Activated CD8-positive, alpha-beta memory T cell treated with anti-CD3 and anti-CD28 coated beads for 4 hours (primary cell): ENCODE results near the gene CCNJL.
"Not testable (repeated sequence)": the region's sequence is repeated elsewhere in the genome, so short reads cannot be mapped to it uniquely, and the experiment has no call there.

Source experiments
- DNase-seq, 2 donors: peaks; one replicate each; pipeline ENCODE4 v3.0.0-alpha.2; 2020; ENCODE audit warnings: low read depth in 2 of 2

The CCNJL gene

GRCh38 chr5:160262151-160263074 lies 50.0 kb downstream of the CCNJL start:
- DNase-seq, result no peak

- no peak for DNase-seq
Measured at GRCh38 chr5:160260881-160261815, 51.2 kb downstream of the CCNJL start.

GRCh38 chr5:160260006-160260775 lies 52.2 kb downstream of the CCNJL start:
- no peak for DNase-seq

- no peak for DNase-seq
Measured at GRCh38 chr5:160259341-160259740, 53.0 kb downstream of the CCNJL start.

GRCh38 chr5:160254706-160255105 lies 57.7 kb downstream of the CCNJL start:
- DNase-seq, result no peak

GRCh38 chr5:160253441-160253840 lies 58.9 kb downstream of the CCNJL start:
- no peak for DNase-seq

GRCh38 chr5:160252916-160253315 lies 59.4 kb downstream of the CCNJL start:
- DNase-seq, result no peak

- no peak for DNase-seq
Measured at GRCh38 chr5:160251406-160252155, 60.8 kb downstream of the CCNJL start.

- DNase-seq, result no peak
Measured at GRCh38 chr5:160250826-160251225, 61.5 kb downstream of the CCNJL start.

GRCh38 chr5:160250226-160250625 lies 62.1 kb downstream of the CCNJL start:
- DNase-seq, result no peak

- not testable (repeated sequence) for DNase-seq
Measured at GRCh38 chr5:160249570-160249969, 62.8 kb downstream of the CCNJL start.

- no peak for DNase-seq
Measured at GRCh38 chr5:160245506-160246086, 66.8 kb downstream of the CCNJL start.

- no peak for DNase-seq
Measured at GRCh38 chr5:160242145-160242544, 70.2 kb downstream of the CCNJL start.

- DNase-seq, result no peak
Measured at GRCh38 chr5:160240350-160240749, 72.0 kb downstream of the CCNJL start.

GRCh38 chr5:160237571-160238093 lies 74.7 kb downstream of the CCNJL start:
- no peak for DNase-seq

GRCh38 chr5:160235731-160236130 lies 76.6 kb downstream of the CCNJL start:
- no peak for DNase-seq

- no peak for DNase-seq
Measured at GRCh38 chr5:160233215-160233614, 79.1 kb downstream of the CCNJL start.

- no peak for DNase-seq
Measured at GRCh38 chr5:160231783-160232342, 80.5 kb downstream of the CCNJL start.

GRCh38 chr5:160230686-160231527 lies 81.5 kb downstream of the CCNJL start:
- no peak for DNase-seq
